Thyroid gland (tissue), 4 donors: ENCODE data around the gene EYA3.

Experiments used
- CTCF ChIP-seq, 6 experiments: fragments of 200-600 bp in 3 of 6; fragments of 450-650 bp in 3 of 6; sonication (generic) in 3 of 6; IDR thresholded peaks; one replicate each; pipeline ENCODE4 v1.5.1; 2016 to 2019; ENCODE audit warnings: antibody characterized with exemption in 6 of 6, mild to moderate bottlenecking in 2 of 6, inconsistent platforms in 1 of 6, moderate library complexity in 1 of 6
- POLR2A ChIP-seq, 2 donors: fragments of 450-650 bp; IDR thresholded peaks; one replicate each; pipeline ENCODE4 v1.6.1; 2017; ENCODE audit warnings: antibody characterized with exemption in 2 of 2, mild to moderate bottlenecking in 2 of 2, moderate library complexity in 1 of 2

- TF ChIP-seq CTCF (IDR thresholded peaks at IDR 0.05) (no peak), POLR2A (IDR thresholded peaks at IDR 0.05) (no peak)
Measured at GRCh38 chr1:28099050-28099769, 10.8 kb upstream of the EYA3 start.
